ENCODE results near the gene MMP20.

DNA sequence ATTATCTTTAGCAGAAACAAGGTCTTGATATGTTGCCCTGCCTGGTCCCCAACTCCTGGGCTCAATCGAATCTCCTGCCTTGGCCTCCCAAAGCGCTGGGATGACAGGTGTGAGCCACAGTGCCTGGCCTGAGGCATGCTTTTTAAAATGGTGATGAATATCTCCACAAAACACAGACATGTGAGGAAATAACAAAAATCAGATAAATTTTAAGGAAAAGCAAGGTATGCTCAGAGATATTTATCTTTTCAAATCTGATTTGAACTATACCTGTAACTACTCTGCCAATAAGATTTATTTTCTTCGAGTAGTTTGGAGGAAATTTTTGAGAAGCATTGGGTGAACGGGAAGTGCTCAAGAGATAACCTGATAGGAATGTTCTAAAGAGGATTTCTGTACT lies 35.9 kb upstream of the MMP20 start:
- TF ChIP-seq, protein P1, sequence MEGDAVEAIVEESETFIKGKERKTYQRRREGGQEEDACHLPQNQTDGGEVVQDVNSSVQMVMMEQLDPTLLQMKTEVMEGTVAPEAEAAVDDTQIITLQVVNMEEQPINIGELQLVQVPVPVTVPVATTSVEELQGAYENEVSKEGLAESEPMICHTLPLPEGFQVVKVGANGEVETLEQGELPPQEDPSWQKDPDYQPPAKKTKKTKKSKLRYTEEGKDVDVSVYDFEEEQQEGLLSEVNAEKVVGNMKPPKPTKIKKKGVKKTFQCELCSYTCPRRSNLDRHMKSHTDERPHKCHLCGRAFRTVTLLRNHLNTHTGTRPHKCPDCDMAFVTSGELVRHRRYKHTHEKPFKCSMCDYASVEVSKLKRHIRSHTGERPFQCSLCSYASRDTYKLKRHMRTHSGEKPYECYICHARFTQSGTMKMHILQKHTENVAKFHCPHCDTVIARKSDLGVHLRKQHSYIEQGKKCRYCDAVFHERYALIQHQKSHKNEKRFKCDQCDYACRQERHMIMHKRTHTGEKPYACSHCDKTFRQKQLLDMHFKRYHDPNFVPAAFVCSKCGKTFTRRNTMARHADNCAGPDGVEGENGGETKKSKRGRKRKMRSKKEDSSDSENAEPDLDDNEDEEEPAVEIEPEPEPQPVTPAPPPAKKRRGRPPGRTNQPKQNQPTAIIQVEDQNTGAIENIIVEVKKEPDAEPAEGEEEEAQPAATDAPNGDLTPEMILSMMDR (IDR thresholded peaks at IDR 0.05) = no peak
- TF ChIP-seq POLR2A (IDR thresholded peaks at IDR 0.05) = no peak
